DMS53 treated with DMSO at 0.1 percent for 48 hours (cell line): ENCODE results near the gene WNT1.

Experiments
- DNase-seq: peaks from one replicate; lab custom pipeline; 2025; ENCODE audit not compliant: unreplicated experiment; lab: John Stamatoyannopoulos, UW

Gene WNT1

GRCh38 chr12:49026678-49027480 lies 48.8 kb downstream of the WNT1 start:
- DNase-seq, result no peak

GRCh38 chr12:49027846-49028555 lies 49.9 kb downstream of the WNT1 start:
- no peak for DNase-seq

- no peak for DNase-seq
Observed at GRCh38 chr12:49028666-49029275, 50.6 kb downstream of the WNT1 start.

- no peak for DNase-seq
Observed at GRCh38 chr12:49030119-49030518, 52.0 kb downstream of the WNT1 start.

GRCh38 chr12:49030714-49031572 lies 52.8 kb downstream of the WNT1 start:
- no peak for DNase-seq

GRCh38 chr12:49031573-49032161 lies 53.5 kb downstream of the WNT1 start:
- no peak for DNase-seq
